Mucosa of stomach (tissue), 1 donor: ENCODE data around the gene SARM1.
A peak's percentile ranks its signal among the peaks of the same experiment; 100 is the strongest.

Experiments
- H3K27me3 ChIP-seq: one replicate; pipeline ENCODE4 v1.7.0; 2013; ENCODE audit warnings: mild to moderate bottlenecking, low read length; ENCODE audit not compliant: control insufficient read depth, insufficient read depth
- H3K36me3 ChIP-seq: one replicate; pipeline ENCODE4 v1.7.0; 2013; ENCODE audit warnings: low read length; ENCODE audit not compliant: control insufficient read depth, insufficient read depth
- H3K4me1 ChIP-seq: one replicate; pipeline ENCODE4 v1.7.0; 2013; ENCODE audit warnings: mild to moderate bottlenecking, low read length; ENCODE audit not compliant: control insufficient read depth, insufficient read depth
- H3K4me3 ChIP-seq: one replicate; pipeline ENCODE4 v1.7.0; 2013; ENCODE audit warnings: low read length
- H3K9ac ChIP-seq: one replicate; pipeline ENCODE4 v1.7.0; 2013; ENCODE audit warnings: mild to moderate bottlenecking, low read length, moderate library complexity
- H3K9me3 ChIP-seq: one replicate; pipeline ENCODE4 v1.7.0; 2013; ENCODE audit warnings: mild to moderate bottlenecking, low read length, moderate library complexity; ENCODE audit not compliant: control insufficient read depth
- donor health status: Pancreatic carcinoma.

The SARM1 gene

GRCh38 chr17:28402844-28403243, 31.4 kb downstream of the SARM1 start:
- peaks cover 37% of the 10 kb centered on the region for H3K4me1 ChIP-seq
- no peaks in the 10 kb centered on the region for H3K27me3 ChIP-seq
- H3K9ac ChIP-seq: no peak overlapping the region
- peaks cover 15% of the 10 kb centered on the region for H3K36me3 ChIP-seq
- no peak overlapping the region for H3K4me3 ChIP-seq
- H3K9me3 ChIP-seq: no peaks in the 10 kb centered on the region

- no peak overlapping the region for H3K4me3 ChIP-seq
- no peaks in the 10 kb centered on the region for H3K9me3 ChIP-seq
- H3K36me3 ChIP-seq: peaks cover 8% of the 10 kb centered on the region
- peaks cover 40% of the 10 kb centered on the region for H3K4me1 ChIP-seq
- no peaks in the 10 kb centered on the region for H3K27me3 ChIP-seq
- H3K9ac ChIP-seq: no peak overlapping the region
Observed at GRCh38 chr17:28404007-28404406, 32.5 kb downstream of the SARM1 start.

- H3K9ac ChIP-seq: no peak overlapping the region
- H3K4me1 ChIP-seq: peaks cover 39% of the 10 kb centered on the region
- H3K9me3 ChIP-seq: no peaks in the 10 kb centered on the region
- peaks cover 4% of the 10 kb centered on the region for H3K36me3 ChIP-seq
- no peak overlapping the region for H3K4me3 ChIP-seq
- no peaks in the 10 kb centered on the region for H3K27me3 ChIP-seq
Observed at GRCh38 chr17:28404461-28404811, 32.9 kb downstream of the SARM1 start.

- Histone ChIP-seq H3K27me3 (no peaks in the 10 kb centered on the region), H3K4me1 (peaks cover 39% of the 10 kb centered on the region), H3K9ac (peak overlapping the region; percentile 71), H3K36me3 (no peaks in the 10 kb centered on the region), H3K9me3 (no peaks in the 10 kb centered on the region), H3K4me3 (peak overlapping the region; percentile 63)
Observed at GRCh38 chr17:28404812-28405570, 33.5 kb downstream of the SARM1 start.

- Histone ChIP-seq H3K36me3 (no peaks in the 10 kb centered on the region), H3K27me3 (no peaks in the 10 kb centered on the region), H3K4me1 (peaks cover 39% of the 10 kb centered on the region), H3K9ac (peak within 1 kb of the TSS; percentile 71), H3K4me3 (peak within 1 kb of the TSS; percentile 63), H3K9me3 (no peaks in the 10 kb centered on the region)
Observed at GRCh38 chr17:28405632-28406472, 34.4 kb downstream of the SARM1 start, which contains the start of gene SLC46A1. TSS of gene SLC46A1 (minus strand) at chr17:28406212. CDS start at chr17:28406114, 98 bp downstream.

GRCh38 chr17:28406473-28406814, 35.0 kb downstream of the SARM1 start:
- Histone ChIP-seq H3K9me3 (no peaks in the 10 kb centered on the region), H3K27me3 (no peaks in the 10 kb centered on the region), H3K4me3 (peak overlapping the region; percentile 63), H3K4me1 (peaks cover 39% of the 10 kb centered on the region), H3K9ac (peak overlapping the region; percentile 71), H3K36me3 (no peaks in the 10 kb centered on the region)

- H3K9ac ChIP-seq: no peak overlapping the region
Observed at GRCh38 chr17:28407130-28407973, 35.9 kb downstream of the SARM1 start.

GRCh38 chr17:28407974-28408306, 36.4 kb downstream of the SARM1 start:
- H3K36me3 ChIP-seq: no peaks in the 10 kb centered on the region
- peaks cover 39% of the 10 kb centered on the region for H3K4me1 ChIP-seq
- no peaks in the 10 kb centered on the region for H3K9me3 ChIP-seq
- H3K4me3 ChIP-seq: no peak overlapping the region
- H3K9ac ChIP-seq: no peak overlapping the region
- H3K27me3 ChIP-seq: no peaks in the 10 kb centered on the region

More at GRCh38 chr17:28407130-28407973, 35.9 kb downstream of the SARM1 start:
- Histone ChIP-seq H3K4me1 (peaks cover 39% of the 10 kb centered on the region), H3K27me3 (no peaks in the 10 kb centered on the region), H3K36me3 (no peaks in the 10 kb centered on the region), H3K9me3 (no peaks in the 10 kb centered on the region), H3K4me3 (no peak overlapping the region)

- H3K4me1 ChIP-seq: peaks cover 16% of the 10 kb centered on the region
- H3K4me3 ChIP-seq: no peak overlapping the region
- peaks cover 4% of the 10 kb centered on the region for H3K27me3 ChIP-seq
- no peaks in the 10 kb centered on the region for H3K36me3 ChIP-seq
- H3K9me3 ChIP-seq: no peaks in the 10 kb centered on the region
- no peak overlapping the region for H3K9ac ChIP-seq
Observed at GRCh38 chr17:28412099-28412498, 40.6 kb downstream of the SARM1 start.

GRCh38 chr17:28413804-28414203, 42.3 kb downstream of the SARM1 start:
- Histone ChIP-seq H3K36me3 (no peaks in the 10 kb centered on the region), H3K4me1 (no peaks in the 10 kb centered on the region), H3K27me3 (peaks cover 4% of the 10 kb centered on the region), H3K4me3 (no peak overlapping the region), H3K9me3 (no peaks in the 10 kb centered on the region), H3K9ac (no peak overlapping the region)

GRCh38 chr17:28415886-28416285, 44.4 kb downstream of the SARM1 start:
- Histone ChIP-seq H3K9ac (no peak overlapping the region), H3K4me1 (no peaks in the 10 kb centered on the region), H3K9me3 (no peaks in the 10 kb centered on the region), H3K4me3 (no peak overlapping the region), H3K27me3 (peaks cover 4% of the 10 kb centered on the region), H3K36me3 (no peaks in the 10 kb centered on the region)
